HG02610 (cell line): ENCODE measurements around the gene SPINT2.
"Not testable (repeated sequence)": the region's sequence is repeated elsewhere in the genome, so short reads cannot be mapped to it uniquely, and the experiment has no call there.

Experiments used
- ATAC-seq: cut with Tn5 transposase; IDR thresholded peaks from one replicate; pipeline ENCODE4 v1.9.1; 2021; ENCODE audit warnings: mild to moderate bottlenecking, moderate library complexity; ENCODE audit not compliant: unreplicated experiment

SPINT2 gene

DNA sequence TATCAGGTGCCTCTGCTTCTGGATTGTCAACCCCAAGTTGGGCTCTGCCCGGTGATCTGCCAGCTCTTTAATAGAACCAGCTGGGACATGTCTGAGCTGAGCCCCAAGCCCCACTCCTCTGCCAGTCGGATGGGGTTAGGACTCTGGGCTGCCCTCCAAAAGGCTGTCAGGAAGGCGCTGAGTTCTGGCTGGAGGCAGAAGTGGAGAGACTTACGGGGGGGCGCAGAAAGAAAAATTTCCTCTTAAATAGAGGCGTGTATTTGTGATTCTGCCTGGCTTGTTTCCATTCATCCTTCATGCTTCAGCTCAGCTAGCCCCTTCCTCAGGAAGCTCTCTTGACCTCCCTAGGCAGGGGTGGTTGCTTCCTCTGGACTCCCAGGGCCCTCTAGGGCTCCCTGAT, 54.3 kb downstream of the SPINT2 start:
- ATAC-seq = no peak

DNA sequence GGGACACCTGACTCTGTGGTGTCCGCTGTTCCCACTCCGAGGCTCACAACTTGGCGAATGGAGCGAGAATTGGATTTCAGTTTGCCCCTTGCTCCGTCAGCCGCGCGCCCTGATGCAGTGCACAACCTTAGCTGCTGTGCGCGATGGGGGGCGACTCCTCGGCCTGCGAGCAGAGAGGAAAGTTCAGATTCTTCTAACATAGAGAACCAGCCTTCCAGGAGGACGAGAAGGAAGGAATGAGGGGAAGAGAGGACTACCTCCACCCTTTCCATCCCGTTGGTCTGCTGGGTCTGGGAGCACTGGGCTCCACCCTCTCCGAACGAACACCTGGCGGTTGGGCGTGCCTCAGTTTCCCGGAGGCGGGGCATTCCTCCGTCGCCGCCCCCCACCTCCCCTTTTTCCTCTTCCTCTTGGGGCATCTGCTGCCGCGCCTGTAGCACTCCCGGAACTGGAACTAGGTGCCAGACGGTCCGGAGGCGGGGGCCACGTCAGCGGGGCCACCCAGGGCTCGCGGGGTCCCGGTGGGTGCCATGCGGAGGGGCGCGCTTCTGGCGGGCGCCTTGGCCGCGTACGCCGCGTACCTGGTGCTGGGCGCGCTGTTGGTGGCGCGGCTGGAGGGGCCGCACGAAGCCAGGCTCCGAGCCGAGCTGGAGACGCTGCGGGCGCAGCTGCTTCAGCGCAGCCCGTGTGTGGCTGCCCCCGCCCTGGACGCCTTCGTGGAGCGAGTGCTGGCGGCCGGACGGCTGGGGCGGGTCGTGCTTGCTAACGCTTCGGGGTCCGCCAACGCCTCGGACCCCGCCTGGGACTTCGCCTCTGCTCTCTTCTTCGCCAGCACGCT, 55.3 kb downstream of the SPINT2 start, which contains the start of gene KCNK6:
Gene KCNK6 (plus strand): TSS at position 425 of the 838 bp plus-strand sequence. CDS start 106 bp downstream, at position 531.
- no peak for ATAC-seq

DNA sequence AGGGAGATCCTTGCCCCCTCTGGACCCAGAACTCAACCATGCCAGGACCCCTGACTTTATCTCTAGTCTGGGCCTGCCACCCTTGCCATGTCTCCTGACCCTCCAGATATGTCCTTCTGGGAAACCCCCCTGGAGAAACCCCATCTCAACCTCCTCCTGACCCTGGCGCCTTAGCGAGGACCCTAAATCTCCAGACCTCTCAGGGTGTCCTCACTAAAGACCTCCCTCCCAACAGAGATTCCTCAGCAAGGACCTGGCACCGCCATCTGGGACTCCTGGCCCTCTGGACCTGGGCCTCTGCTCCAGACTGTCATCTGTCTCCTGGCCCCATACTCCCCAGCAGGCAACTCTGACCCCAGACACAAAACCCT, 56.6 kb downstream of the SPINT2 start:
- ATAC-seq = no peak

DNA sequence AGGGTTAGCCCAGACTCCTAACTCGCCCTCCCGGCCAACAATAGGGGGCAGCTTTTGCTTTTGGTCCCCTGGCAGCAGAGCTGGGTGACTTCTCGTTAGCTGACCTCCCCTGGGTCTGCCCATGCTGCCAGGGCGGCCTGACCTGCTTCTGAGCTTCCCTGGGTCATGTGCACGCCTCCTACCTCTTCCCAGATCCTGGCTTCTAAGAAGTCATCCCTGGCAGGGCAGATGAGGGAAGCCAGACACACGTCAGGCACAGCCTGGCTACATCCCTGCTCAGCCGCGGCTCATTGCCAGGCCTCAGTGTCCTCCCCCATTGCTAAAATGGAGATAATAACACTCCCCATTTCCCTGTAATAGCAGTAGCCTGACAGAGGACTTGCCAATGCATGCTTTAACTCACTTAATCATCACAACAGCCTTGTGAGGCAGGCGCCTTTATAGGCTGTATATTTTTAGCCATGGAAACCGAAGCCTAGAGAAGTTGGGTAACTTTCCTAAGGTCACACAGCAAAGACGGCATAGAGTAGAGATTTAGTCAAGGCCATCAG, 57.3 kb downstream of the SPINT2 start:
- ATAC-seq = no peak

DNA sequence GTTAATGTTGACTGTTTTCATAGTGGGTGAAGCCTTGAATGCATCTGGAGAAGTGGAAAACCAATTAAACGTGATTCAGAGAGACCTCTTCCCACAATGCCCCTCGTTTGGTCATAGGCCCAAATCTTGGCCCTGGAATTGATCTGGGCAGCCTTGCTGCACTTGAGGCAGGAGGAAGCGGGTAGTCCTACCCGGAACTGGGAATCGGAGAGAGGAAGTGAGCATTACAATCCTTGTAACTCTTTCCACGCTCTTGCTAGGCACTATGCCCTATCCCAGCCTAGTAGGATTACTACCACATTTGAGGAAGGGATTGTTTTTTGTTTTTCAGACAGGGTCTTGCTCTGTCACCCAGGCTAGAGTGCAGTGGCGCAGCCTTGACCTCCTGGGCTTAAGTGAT, 58.9 kb downstream of the SPINT2 start:
- ATAC-seq = no peak

DNA sequence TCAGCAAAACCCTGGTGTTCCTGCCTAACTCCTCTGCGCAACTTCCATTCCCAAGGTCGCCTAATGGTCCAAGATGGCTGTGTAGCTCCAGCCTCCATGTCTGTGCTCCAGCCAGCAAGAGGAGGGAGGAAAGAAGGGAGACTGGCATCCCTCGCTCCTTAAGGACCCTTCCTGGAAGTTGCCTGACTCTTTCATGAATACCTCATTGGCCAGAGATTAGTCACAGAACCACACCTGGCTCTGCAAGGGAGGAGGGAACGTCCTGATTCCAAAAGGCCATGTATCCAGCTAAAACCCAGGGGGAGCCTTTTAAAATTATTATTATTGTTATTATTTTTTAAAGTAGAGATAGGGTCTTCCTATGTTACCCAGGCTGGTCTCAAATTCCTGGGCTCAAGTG, 60.1 kb downstream of the SPINT2 start:
- ATAC-seq = no peak

DNA sequence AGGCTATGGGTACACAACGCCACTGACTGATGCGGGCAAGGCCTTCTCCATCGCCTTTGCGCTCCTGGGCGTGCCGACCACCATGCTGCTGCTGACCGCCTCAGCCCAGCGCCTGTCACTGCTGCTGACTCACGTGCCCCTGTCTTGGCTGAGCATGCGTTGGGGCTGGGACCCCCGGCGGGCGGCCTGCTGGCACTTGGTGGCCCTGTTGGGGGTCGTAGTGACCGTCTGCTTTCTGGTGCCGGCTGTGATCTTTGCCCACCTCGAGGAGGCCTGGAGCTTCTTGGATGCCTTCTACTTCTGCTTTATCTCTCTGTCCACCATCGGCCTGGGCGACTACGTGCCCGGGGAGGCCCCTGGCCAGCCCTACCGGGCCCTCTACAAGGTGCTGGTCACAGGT, 62.2 kb downstream of the SPINT2 start:
- ATAC-seq = no peak

DNA sequence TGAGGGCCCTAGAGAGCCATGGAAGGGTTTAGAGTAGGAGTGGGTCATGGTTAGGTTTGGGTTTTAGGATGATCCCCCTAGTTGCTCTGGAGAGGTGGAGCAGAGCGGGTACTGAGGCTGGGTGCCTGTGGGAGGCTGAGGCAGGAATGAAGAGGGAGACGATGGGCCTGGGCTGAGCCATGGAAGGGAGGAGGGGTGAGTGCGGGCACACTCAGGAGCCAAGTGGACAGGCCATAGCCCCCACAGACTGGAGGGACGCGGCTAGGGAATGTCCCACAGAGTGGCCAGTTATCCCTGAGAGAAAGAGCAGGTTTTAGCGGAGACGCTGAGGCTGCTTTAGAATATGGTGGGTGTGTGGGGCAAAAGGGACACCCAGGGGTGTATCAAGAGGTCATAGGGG, 65.3 kb downstream of the SPINT2 start:
- no peak for ATAC-seq

DNA sequence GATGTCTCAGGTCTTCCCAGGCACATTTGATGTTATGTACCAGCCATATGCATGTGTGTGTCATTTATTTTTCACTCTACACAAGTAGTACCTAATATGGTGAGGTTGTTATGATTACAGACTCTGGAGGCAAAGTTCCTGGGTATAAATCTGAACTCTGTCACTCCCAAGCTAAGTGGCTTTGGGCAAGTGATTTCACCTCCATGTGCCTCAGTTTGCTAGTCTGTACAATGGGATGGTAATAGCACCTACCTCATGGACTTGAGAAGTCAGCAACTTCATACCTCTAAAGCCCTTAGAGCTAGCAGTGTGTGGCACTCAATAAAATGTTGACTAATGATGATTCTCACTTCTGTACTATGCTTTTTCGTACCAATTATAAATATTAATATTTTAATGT, 67.4 kb downstream of the SPINT2 start:
- no peak for ATAC-seq

DNA sequence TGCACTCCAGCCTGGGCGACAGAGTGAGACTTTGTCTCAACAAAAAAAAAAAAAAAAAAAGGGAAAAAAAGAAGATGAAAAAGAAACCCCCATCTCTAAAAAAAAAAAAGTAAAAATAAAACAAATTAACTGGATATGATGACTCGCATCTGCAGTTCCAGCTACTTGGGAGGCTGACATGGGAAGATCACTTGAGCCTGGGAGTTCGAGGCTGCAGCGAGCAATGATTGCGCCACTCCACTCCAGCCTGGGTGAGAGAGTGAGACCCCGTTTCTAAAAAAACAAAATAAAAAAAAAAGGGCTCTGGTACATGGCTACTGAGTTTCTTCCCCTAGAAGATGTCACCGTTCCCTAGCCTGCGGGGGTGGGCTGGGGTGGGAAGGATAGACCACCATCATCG, 68.9 kb downstream of the SPINT2 start:
- ATAC-seq = no peak

DNA sequence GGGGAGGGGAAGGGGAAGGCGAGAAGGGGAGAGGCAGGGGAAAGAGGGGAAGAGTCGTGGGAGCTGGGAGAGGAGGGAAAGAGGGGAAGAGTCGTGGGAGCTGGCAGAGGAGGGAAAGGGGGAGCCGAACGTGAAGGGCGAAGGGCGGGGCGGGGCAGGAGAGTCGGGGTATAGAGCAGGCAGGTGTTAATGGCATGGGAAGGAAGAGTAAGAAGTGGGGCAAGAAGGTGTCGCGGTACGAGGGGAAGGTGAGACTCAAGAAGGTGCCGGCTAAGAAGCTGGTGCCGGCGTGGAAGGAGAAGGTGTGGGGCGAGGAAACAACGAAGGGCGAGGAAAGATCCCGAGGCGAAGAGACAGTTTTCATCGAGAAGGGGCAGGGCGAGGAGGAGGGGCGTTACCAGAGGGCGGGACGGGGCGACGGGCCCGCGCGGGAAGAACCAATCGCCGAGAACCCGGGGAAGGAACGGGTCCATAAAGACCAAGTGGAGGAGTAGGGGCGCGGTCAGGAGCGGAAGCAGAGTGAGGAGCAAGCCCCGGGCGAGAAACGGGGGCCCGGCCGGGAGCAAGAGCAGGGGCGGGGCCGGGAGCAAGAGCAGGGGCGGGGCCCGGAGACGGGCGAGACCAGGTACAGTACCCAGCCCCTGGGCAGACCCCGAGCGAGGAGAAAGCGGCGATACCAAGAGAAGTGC, 71.7 kb downstream of the SPINT2 start:
- peak; percentile 72 for ATAC-seq

DNA sequence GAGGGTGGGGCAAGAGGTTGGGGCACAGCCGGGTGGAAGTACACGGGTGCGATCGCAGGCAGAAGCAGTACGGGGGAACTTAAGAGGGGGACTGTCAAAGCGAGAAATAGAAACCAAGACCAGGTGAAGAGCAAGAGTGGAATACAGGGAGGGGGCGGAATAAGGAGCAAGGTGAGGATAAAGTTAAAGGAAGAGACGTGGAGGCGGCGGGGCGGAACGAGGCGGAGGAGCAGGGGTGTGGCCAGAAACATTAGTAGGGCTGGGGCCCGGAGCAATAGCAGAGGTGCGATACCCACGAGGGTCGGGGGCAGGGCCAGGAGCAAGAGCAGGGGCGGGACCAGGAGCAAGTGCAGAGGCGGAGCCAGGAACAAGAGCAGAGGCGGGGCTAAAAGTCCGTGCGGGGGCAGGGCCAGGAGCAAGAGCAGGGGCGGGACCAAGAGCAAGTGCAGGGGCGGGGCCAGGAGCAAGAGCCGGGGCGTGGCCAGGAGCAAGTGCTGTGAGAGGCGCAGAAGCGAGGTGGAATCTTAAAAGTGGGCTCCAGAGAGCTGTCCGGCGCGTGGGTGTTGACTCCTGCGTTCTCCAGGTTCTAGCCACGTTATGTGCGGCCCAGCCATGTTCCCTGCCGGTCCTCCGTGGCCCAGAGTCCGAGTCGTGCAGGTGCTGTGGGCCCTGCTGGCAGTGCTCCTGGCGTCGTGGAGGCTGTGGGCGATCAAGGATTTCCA, 72.4 kb downstream of the SPINT2 start:
- ATAC-seq = peak; percentile 62

DNA sequence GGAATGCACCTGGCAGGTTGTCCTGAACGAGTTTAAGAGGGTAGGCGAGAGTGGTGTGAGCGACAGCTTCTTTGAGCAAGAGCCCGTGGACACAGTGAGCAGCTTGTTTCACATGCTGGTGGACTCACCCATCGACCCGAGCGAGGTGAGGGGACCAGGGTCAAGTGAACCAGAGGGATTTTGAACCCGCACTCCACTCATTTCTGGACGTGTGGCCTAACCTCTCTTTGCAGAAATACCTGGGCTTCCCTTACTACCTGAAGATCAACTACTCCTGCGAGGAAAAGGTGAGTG, 72.9 kb downstream of the SPINT2 start:
- no peak for ATAC-seq

DNA sequence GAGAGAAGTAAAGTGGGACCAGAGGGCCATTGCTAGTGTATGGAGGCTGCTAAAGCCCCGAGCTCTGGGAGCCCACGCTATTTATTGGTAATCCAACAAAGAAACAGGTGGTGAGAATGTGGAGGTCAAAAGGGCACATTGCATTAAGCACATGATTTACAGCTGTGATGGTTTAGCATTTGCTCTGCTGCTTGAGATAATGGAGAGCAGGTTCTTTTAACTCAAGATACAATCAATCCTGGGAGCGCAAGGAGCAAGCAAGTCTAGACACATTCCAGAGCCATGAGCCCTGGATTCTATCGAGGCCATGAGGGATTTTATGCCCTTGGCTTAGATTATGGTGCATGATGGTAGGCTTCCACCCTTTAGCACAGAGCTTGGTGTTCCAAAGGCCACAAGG, 74.6 kb downstream of the SPINT2 start:
- ATAC-seq = not testable (repeated sequence)

DNA sequence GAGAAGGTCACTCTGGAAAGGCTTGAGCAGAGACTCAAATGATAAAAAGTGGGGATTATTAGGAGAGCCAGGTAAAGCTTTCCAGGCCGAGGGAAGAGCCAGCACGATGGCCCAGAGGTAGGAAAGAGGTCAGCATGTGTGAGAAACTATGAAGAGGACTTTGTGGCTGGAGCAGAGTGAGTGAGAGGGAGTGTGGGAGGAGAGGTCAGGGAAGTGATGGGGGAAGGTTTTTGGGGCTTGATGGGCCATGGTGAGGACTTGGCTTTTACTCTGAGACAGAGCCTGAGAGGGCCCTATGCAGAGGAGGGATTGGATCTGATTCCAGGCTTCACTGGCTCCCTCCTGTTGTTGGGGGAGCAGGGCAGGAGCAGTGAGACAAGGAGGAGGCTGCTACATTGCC, 76.6 kb downstream of the SPINT2 start:
- ATAC-seq = no peak
